Measurements from ENCODE around the gene RASL10A. TPM values are rescaled to one million over a fixed set of nuclear protein-coding genes. Genes with fewer than 3 reads are reported as not detected.

Gene RASL10A
- total and polyA plus RNA-seq, 9 of the 15 experiments (the other 6 are each of a cell fraction or from before 2014, with no cell fraction given) = 0.17 to 1.2 (median 0.45) TPM; not detected in 3

DNA sequence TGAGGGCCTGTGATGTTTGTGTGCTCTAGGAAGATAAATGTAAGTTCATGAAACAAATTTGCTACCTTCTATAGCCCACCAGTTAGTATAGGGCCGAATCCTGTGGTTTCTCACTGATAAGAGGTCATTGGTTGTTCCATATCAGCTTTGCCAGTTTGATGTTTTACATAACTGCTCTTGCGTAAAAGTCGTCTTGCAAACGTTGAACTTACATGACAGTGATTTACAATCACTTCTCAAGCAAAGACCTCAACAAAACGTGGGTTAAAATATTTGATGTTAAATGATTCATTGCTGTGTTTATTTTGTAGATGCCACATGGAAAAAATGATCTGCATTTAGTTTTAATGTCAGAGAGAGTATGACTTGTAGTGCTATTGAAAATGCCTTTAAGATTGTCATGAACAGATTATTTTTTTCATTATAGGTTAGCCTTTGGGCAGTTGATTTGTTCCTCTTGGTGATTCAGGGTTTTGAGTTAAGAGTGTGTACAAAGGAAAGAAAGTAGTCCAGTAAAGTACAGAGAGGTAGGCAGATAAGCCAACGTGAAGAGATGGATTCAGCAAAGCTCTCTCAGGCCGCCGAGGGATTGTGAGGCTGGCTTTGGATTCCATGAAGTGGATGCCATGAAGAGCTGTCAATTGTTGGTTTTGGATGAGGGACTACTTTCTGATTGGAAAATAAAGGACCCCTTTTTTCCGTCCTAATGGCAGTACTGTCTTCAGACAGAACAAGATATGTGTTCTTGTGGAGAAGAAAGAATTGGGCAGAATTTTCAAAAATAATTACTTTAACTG is 44.8 kb downstream of the RASL10A start (continued):
- TF ChIP-seq CBX5 (IDR thresholded peaks at IDR 0.05; ENCODE audit: borderline replicate concordance, low read depth) (no peak), PKNOX1 (IDR thresholded peaks at IDR 0.05) (peak; percentile 85), MTA2 (IDR thresholded peaks at IDR 0.05; ENCODE audit: low read depth) (0 out of 2 replicates have a peak, but pooled peaks have one; percentile 25), KLF6 (CRISPR knock-in tag; IDR thresholded peaks at IDR 0.05; ENCODE audit: borderline replicate concordance) (no peak), MAZ (CRISPR knock-in tag; conservative IDR thresholded peaks at IDR 0.05 in 1 of 2, IDR thresholded peaks at IDR 0.05 in 1 of 2) (no peak), TARDBP (IDR thresholded peaks at IDR 0.05) (no peak), TCF7 (IDR thresholded peaks at IDR 0.05; ENCODE audit: borderline replicate concordance) (peak; percentile 59; the same call in 1 of the 2 replicates), HNRNPL (IDR thresholded peaks at IDR 0.05; ENCODE audit: low read depth, low read length) (no peak), TAF1 (IDR thresholded peaks at IDR 0.05; ENCODE audit: control insufficient read depth, extremely low read depth, insufficient read depth, low read length, severe bottlenecking) (no peak), SIN3A (IDR thresholded peaks at IDR 0.05; ENCODE audit: borderline replicate concordance in 2 of 2, control insufficient read depth in 1 of 2, low read depth in 2 of 2, low read length in 2 of 2) (no peak), ZNF76 (CRISPR knock-in tag; IDR thresholded peaks at IDR 0.05; ENCODE audit: borderline replicate concordance) (no peak), CEBPB (tag; IDR thresholded peaks at IDR 0.05) (peak; percentile 94), ZNF717 (CRISPR knock-in tag; IDR thresholded peaks at IDR 0.05) (no peak), NFYB (IDR thresholded peaks at IDR 0.05; ENCODE audit: extremely low read depth, insufficient read length) (no peak), FOXA3 (CRISPR knock-in tag; conservative IDR thresholded peaks at IDR 0.05 in 1 of 2, IDR thresholded peaks at IDR 0.05 in 1 of 2) (no peak), LCOR (CRISPR knock-in tag; IDR thresholded peaks at IDR 0.05) (peak; percentile 61; the same call in 1 of the 2 replicates), NFIC (IDR thresholded peaks at IDR 0.05) (peak; percentile 25; the same call in 1 of the 2 replicates), VEZF1 (CRISPR knock-in tag; IDR thresholded peaks at IDR 0.05) (peak; percentile 42), MED1 (CRISPR knock-in tag; IDR thresholded peaks at IDR 0.05; ENCODE audit: borderline replicate concordance) (no peak), SUPT5H (IDR thresholded peaks at IDR 0.05) (no peak), RNF2 (IDR thresholded peaks at IDR 0.05) (peak; percentile 59; the same call in 1 of the 2 replicates), ZNF143 (CRISPR knock-in tag; IDR thresholded peaks at IDR 0.05) (no peak)
- TF ChIP-seq, protein P1, sequence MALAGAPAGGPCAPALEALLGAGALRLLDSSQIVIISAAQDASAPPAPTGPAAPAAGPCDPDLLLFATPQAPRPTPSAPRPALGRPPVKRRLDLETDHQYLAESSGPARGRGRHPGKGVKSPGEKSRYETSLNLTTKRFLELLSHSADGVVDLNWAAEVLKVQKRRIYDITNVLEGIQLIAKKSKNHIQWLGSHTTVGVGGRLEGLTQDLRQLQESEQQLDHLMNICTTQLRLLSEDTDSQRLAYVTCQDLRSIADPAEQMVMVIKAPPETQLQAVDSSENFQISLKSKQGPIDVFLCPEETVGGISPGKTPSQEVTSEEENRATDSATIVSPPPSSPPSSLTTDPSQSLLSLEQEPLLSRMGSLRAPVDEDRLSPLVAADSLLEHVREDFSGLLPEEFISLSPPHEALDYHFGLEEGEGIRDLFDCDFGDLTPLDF (CRISPR knock-in tag; IDR thresholded peaks at IDR 0.05) = no peak
- TF ChIP-seq, protein P2, sequence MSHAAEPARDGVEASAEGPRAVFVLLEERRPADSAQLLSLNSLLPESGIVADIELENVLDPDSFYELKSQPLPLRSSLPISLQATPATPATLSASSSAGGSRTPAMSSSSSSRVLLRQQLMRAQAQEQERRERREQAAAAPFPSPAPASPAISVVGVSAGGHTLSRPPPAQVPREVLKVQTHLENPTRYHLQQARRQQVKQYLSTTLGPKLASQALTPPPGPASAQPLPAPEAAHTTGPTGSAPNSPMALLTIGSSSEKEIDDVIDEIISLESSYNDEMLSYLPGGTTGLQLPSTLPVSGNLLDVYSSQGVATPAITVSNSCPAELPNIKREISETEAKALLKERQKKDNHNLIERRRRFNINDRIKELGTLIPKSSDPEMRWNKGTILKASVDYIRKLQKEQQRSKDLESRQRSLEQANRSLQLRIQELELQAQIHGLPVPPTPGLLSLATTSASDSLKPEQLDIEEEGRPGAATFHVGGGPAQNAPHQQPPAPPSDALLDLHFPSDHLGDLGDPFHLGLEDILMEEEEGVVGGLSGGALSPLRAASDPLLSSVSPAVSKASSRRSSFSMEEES (CRISPR knock-in tag; IDR thresholded peaks at IDR 0.05) = no peak

Data from K562 (cell line).